Neural cell (in vitro differentiated cells): Measurements from ENCODE around the gene MAGI1.

Source experiments
- CTCF ChIP-seq: fragments of 450-650 bp; IDR thresholded peaks from 2 replicates; pipeline ENCODE4 v1.5.1; 2014; ENCODE audit warnings: antibody characterized with exemption, mild to moderate bottlenecking, moderate library complexity; ENCODE audit not compliant: poor library complexity, severe bottlenecking
- EP300 ChIP-seq: fragments of 450-650 bp; conservative IDR thresholded peaks from 2 replicates; pipeline ENCODE4 v1.6.1; 2014; ENCODE audit warnings: antibody characterized with exemption, mild to moderate bottlenecking, moderate library complexity; ENCODE audit not compliant: poor library complexity, severe bottlenecking
- EZH2 ChIP-seq: fragments of 200-600, 300-800 bp; shearing (Covaris generic), sonication (generic); IDR thresholded peaks from 2 replicates; pipeline ENCODE4 v1.6.1; 2014; ENCODE audit warnings: antibody characterized with exemption, low read length, borderline replicate concordance, mild to moderate bottlenecking; ENCODE audit not compliant: insufficient read depth, poor library complexity, severe bottlenecking

- TF ChIP-seq EP300 (no peak), CTCF (no peak), EZH2 (no peak)
Observed at GRCh38 chr3:65809641-65810150, 229.0 kb downstream of the MAGI1 start.
